HG02943 (cell line): ENCODE results near the gene RGS6.

Experiments
- ATAC-seq: cut with Tn5 transposase; IDR thresholded peaks from one replicate; pipeline ENCODE4 v1.9.1; 2021; ENCODE audit warnings: mild to moderate bottlenecking, low read depth, moderate library complexity; ENCODE audit not compliant: unreplicated experiment

Gene RGS6

GRCh38 chr14:72479461-72479931 is 547.3 kb downstream of the RGS6 start:
- ATAC-seq: no peak

- no peak for ATAC-seq
Observed at GRCh38 chr14:72480464-72481243, 548.4 kb downstream of the RGS6 start.

GRCh38 chr14:72483311-72483710 is 551.1 kb downstream of the RGS6 start:
- no peak for ATAC-seq

- ATAC-seq: no peak
Observed at GRCh38 chr14:72485695-72486094, 553.5 kb downstream of the RGS6 start.

- ATAC-seq: no peak
Observed at GRCh38 chr14:72488514-72488913, 556.3 kb downstream of the RGS6 start.

GRCh38 chr14:72492196-72492595 is 560.0 kb downstream of the RGS6 start:
- ATAC-seq: no peak

- ATAC-seq: no peak
Observed at GRCh38 chr14:72495668-72496067, 563.4 kb downstream of the RGS6 start.

GRCh38 chr14:72498646-72499045 is 566.4 kb downstream of the RGS6 start:
- ATAC-seq: no peak

- ATAC-seq: no peak
Observed at GRCh38 chr14:72499746-72500145, 567.5 kb downstream of the RGS6 start.

GRCh38 chr14:72500234-72500838 is 568.1 kb downstream of the RGS6 start:
- no peak for ATAC-seq

- ATAC-seq: no peak
Observed at GRCh38 chr14:72501439-72501838, 569.2 kb downstream of the RGS6 start.

- no peak for ATAC-seq
Observed at GRCh38 chr14:72503271-72503670, 571.0 kb downstream of the RGS6 start.

GRCh38 chr14:72503696-72504368 is 571.6 kb downstream of the RGS6 start:
- no peak for ATAC-seq

GRCh38 chr14:72510566-72510965 is 578.3 kb downstream of the RGS6 start:
- ATAC-seq: no peak

- ATAC-seq: no peak
Observed at GRCh38 chr14:72512281-72512680, 580.1 kb downstream of the RGS6 start.

- no peak for ATAC-seq
Observed at GRCh38 chr14:72512925-72513324, 580.7 kb downstream of the RGS6 start.

GRCh38 chr14:72513346-72513745 is 581.1 kb downstream of the RGS6 start:
- ATAC-seq: no peak

- no peak for ATAC-seq
Observed at GRCh38 chr14:72513965-72514659, 581.9 kb downstream of the RGS6 start.

- no peak for ATAC-seq
Observed at GRCh38 chr14:72514660-72515025, 582.4 kb downstream of the RGS6 start.

GRCh38 chr14:72515779-72516770 is 583.8 kb downstream of the RGS6 start:
- ATAC-seq: no peak
